Adrenal gland (tissue), 5 donors: ENCODE data around the gene MAN1A2.

Experiments used
- CTCF ChIP-seq, 6 experiments: fragments of 450-650 bp in 4 of 6; fragments of 200-600 bp in 2 of 6; sonication (generic) in 1 of 6; IDR thresholded peaks; 1 replicate in 5 of 6; 2 replicates in 1 of 6; pipeline versions ENCODE4 v1.5.1 to v1.8.0; 2016 to 2021; ENCODE audit warnings: antibody characterized with exemption in 6 of 6, mild to moderate bottlenecking in 2 of 6, moderate library complexity in 1 of 6
- POLR2A ChIP-seq, 2 donors: fragments of 450-650 bp; IDR thresholded peaks; one replicate each; pipeline ENCODE4 v1.6.1; 2017; ENCODE audit warnings: antibody characterized with exemption in 2 of 2, mild to moderate bottlenecking in 2 of 2, moderate library complexity in 1 of 2
- donor health status: DM: no; HTN: no; CAD: no.

- TF ChIP-seq CTCF (IDR thresholded peaks at IDR 0.05) (no peak), POLR2A (IDR thresholded peaks at IDR 0.05) (no peak)
These were observed 66.7 kb downstream of the MAN1A2 start for GRCh38 chr1:117433943-117434342.
